ENCODE results near the gene IFT20. TPM values are rescaled to one million over a fixed set of nuclear protein-coding genes. Genes with fewer than 3 reads are reported as not detected.

The IFT20 gene
- total and polyA plus RNA-seq, 9 of the 15 experiments (the other 6 are each of a cell fraction or from before 2014, with no cell fraction given), result 11.2 to 38.6 (median 20.1) TPM

- in situ Hi-C loops (cut with MboI), result no loop called here
- Histone ChIP-seq H3K9me1 (ENCODE audit: control insufficient read depth, insufficient read depth, low read length) (peaks cover 5% of the 10 kb centered on the region), H3K79me2 (ENCODE audit: control insufficient read depth, insufficient read depth, low read length) (no peaks in the 10 kb centered on the region), H3K4me2 (ENCODE audit: insufficient read depth, low read length) (no peak overlapping the region), H3K27ac (ENCODE audit: extremely low read depth, low read depth, low read length) (no peak overlapping the region), H3K36me3 (ENCODE audit: control insufficient read depth, insufficient read depth, low read length) (peaks cover 16% of the 10 kb centered on the region; the same call in 1 of the 3 replicates), H2AFZ (ENCODE audit: low read depth, low read length) (no peak overlapping the region), H3K4me1 (replicated peaks in 1 of 2; ENCODE audit: control insufficient read depth in 2 of 2, insufficient read depth in 2 of 2, low read length in 2 of 2) (peaks cover 16 to 45% of the 10 kb centered on the region in 2 experiments), H3K9ac (ENCODE audit: insufficient read depth in 1 of 2, low read depth in 2 of 2, low read length in 2 of 2) (no peak overlapping the region), H3K27me3 (ENCODE audit: control insufficient read depth in 2 of 2, insufficient read depth in 2 of 2, low read length in 2 of 2) (peaks cover 0 to under 1% of the 10 kb centered on the region in 2 experiments; a peak in 1 of 5 replicates), H3K4me3 (no peak overlapping the region), H4K20me1 (replicated peaks; ENCODE audit: control insufficient read depth, insufficient read depth, low read length) (peaks cover 11% of the 10 kb centered on the region), H3K9me3 (replicated peaks; ENCODE audit: control insufficient read depth, insufficient read depth, low read depth, low read length) (no peaks in the 10 kb centered on the region)
- BruUV-seq (replicated peaks), result no TSS peak
- intact Hi-C loops (cut with micrococcal nuclease), result no loop called here
- DNase-seq (ENCODE audit: extremely low read depth in 1 of 4, low spot score in 3 of 4) (no peak), ATAC-seq (no peak), FAIRE-seq (no peak)
- TF ChIP-seq, protein P1, sequence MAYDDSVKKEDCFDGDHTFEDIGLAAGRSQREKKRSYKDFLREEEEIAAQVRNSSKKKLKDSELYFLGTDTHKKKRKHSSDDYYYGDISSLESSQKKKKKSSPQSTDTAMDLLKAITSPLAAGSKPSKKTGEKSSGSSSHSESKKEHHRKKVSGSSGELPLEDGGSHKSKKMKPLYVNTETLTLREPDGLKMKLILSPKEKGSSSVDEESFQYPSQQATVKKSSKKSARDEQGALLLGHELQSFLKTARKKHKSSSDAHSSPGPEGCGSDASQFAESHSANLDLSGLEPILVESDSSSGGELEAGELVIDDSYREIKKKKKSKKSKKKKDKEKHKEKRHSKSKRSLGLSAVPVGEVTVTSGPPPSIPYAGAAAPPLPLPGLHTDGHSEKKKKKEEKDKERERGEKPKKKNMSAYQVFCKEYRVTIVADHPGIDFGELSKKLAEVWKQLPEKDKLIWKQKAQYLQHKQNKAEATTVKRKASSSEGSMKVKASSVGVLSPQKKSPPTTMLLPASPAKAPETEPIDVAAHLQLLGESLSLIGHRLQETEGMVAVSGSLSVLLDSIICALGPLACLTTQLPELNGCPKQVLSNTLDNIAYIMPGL (CRISPR knock-in tag; IDR thresholded peaks at IDR 0.05), result no peak
- TF ChIP-seq ZNF124 (CRISPR knock-in tag; IDR thresholded peaks at IDR 0.05) (no peak), U2AF1 (optimal IDR thresholded peaks at IDR 0.05; ENCODE audit: low read depth, low read length) (no peak), POLR3A (IDR thresholded peaks at IDR 0.05; ENCODE audit: borderline replicate concordance, extremely low read depth, insufficient read depth, insufficient read length) (no peak), CBFA2T2 (conservative IDR thresholded peaks at IDR 0.05) (no peak), EZH2 (IDR thresholded peaks at IDR 0.05; ENCODE audit: borderline replicate concordance, low read depth, low read length) (no peak), ZNF12 (CRISPR knock-in tag; IDR thresholded peaks at IDR 0.05) (no peak), POLR2A (conservative IDR thresholded peaks at IDR 0.05) (no peak), GATA2 (CRISPR knock-in tag; IDR thresholded peaks at IDR 0.05) (no peak), ZC3H11A (IDR thresholded peaks at IDR 0.05; ENCODE audit: low read depth, low read length) (no peak), ZNF133 (CRISPR knock-in tag; IDR thresholded peaks at IDR 0.05) (no peak), HIVEP1 (CRISPR knock-in tag; IDR thresholded peaks at IDR 0.05) (no peak)
- TF ChIP-seq, protein P2, sequence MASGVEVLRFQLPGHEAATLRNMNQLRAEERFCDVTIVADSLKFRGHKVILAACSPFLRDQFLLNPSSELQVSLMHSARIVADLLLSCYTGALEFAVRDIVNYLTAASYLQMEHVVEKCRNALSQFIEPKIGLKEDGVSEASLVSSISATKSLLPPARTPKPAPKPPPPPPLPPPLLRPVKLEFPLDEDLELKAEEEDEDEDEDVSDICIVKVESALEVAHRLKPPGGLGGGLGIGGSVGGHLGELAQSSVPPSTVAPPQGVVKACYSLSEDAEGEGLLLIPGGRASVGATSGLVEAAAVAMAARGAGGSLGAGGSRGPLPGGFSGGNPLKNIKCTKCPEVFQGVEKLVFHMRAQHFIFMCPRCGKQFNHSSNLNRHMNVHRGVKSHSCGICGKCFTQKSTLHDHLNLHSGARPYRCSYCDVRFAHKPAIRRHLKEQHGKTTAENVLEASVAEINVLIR (CRISPR knock-in tag; IDR thresholded peaks at IDR 0.05), result no peak
- ChIA-PET POLR2A (interaction anchor here (0.6 to 3.4 kb wide), 6 partner anchors 10 to 22 kb away, joined by 3 to 31 read pairs (median 6); partner anchors contain the start of gene POLDIP2), CTCF (ENCODE audit: low intra/inter-chr PET ratio) (no interaction called here)
- 80% methylated on average over 20 of the region's 21 CpGs for WGBS (ENCODE audit: insufficient coverage, low coverage, missing lambda C conversion rate)
These were observed 32.5 kb upstream of the IFT20 start for GRCh38 chr17:28367641-28368305.

All from K562 (cell line).